ENCODE data around the gene MKI67. TPM values are rescaled to one million over a fixed set of nuclear protein-coding genes. Genes with fewer than 3 reads are reported as not detected.

The MKI67 gene
- total RNA-seq, 3 donors from 2014 or later = 7.7 to 54.7 (median 14.0) TPM

DNA sequence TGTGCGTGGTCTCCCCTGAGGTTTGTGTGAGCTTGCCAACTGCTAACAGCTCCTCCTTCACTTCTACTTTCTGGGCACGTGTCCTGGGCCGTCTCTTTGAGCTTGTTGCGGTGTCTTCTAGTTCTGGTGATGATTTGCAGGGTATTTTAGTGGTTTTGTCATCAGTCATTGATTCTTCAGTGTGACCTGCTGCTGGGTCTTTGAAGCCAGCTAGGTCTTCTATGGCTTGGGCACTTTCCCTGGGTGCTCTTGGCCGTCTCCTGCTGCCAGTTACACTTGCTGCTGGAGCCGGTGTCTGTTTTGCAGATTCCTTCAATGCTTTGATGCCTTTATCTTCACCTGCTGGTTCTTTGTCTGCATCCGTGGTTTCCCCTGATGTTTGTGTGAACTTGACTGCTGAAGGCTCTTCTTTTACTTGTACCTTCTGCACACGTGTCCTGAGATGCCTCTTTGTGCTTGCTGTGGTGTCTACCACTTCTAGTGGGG, 23.0 kb downstream of the MKI67 start:
- no peak for ATAC-seq
- no peaks in the 10 kb centered on the region for H3K36me3 ChIP-seq (ENCODE audit: low read depth)
- TF ChIP-seq, protein P1, sequence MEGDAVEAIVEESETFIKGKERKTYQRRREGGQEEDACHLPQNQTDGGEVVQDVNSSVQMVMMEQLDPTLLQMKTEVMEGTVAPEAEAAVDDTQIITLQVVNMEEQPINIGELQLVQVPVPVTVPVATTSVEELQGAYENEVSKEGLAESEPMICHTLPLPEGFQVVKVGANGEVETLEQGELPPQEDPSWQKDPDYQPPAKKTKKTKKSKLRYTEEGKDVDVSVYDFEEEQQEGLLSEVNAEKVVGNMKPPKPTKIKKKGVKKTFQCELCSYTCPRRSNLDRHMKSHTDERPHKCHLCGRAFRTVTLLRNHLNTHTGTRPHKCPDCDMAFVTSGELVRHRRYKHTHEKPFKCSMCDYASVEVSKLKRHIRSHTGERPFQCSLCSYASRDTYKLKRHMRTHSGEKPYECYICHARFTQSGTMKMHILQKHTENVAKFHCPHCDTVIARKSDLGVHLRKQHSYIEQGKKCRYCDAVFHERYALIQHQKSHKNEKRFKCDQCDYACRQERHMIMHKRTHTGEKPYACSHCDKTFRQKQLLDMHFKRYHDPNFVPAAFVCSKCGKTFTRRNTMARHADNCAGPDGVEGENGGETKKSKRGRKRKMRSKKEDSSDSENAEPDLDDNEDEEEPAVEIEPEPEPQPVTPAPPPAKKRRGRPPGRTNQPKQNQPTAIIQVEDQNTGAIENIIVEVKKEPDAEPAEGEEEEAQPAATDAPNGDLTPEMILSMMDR (IDR thresholded peaks at IDR 0.05) = no peak
- intact Hi-C loops (cut with DNase I, micrococcal nuclease) = no loop called here
- H3K4me3 ChIP-seq = no peak overlapping the region
- no peak for DNase-seq
- no peaks in the 10 kb centered on the region for H3K4me1 ChIP-seq (ENCODE audit: low read depth)
- no peaks in the 10 kb centered on the region for H3K9me3 ChIP-seq

DNA sequence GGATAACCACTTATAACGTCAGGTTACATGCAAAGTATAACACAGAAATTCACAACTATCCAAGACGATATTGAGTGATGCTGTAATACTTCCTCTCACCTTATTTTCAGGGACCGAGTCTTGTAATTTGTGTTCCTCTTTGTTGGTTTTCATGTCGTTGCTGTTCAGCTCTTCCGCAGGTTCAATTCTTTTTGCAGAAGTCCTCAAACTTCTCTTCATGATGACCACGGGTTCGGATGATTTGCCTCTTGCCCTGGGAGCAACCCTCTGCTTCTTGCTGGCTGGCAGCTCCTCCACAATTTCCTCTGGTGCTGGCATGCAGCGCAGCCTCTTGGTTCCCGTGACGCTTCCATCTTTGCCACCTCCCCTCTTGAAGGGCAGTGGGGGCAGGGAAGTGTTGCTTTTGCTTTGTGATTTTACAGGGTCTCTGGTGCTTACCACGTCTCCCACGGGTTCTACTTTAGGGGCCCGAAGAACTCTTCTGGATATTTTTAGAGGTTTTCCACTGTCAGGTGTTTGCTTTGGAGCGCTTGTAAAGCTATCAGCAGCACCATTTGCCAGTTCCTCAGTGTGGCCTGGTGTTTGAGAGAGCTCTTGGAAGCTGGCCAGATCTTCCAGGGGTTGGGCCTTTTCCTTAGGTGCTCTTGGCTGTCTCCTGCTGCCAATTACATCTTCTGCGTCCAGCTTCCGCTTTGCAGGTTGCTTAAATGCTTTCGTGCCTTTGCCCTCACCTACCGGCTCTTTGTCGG, 23.6 kb downstream of the MKI67 start:
- TF ChIP-seq, protein P1 (IDR thresholded peaks at IDR 0.05) = no peak
- DNase-seq (peak in 2 of 3 donors; percentile 54 to 82), ATAC-seq (peak; percentile 78)
- Histone ChIP-seq H3K4me3 (no peak overlapping the region), H3K36me3 (ENCODE audit: low read depth) (no peaks in the 10 kb centered on the region), H3K9me3 (no peaks in the 10 kb centered on the region), H3K4me1 (ENCODE audit: low read depth) (no peaks in the 10 kb centered on the region)
- intact Hi-C loops (cut with DNase I, micrococcal nuclease) = no loop called here

DNA sequence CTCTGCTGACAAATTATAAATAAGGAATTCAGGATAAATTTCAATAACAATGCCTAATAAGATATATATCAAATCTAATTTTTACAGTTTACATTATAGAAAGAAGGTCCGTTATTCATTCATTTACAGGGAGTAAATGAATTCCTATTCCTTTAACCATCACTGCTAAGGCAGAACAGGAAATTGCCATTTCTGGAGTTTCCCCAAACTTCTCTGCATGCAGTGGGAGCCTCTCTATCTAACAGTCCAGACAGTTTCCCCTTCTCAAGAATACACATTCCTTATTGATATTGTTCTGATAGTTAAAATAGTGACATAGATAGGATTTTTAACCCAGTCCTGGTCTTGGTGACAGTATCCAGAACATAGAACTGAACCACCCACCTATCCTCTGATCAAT, 24.3 kb downstream of the MKI67 start:
- no peak for ATAC-seq
- DNase-seq = no peak
- no peaks in the 10 kb centered on the region for H3K36me3 ChIP-seq (ENCODE audit: low read depth)
- H3K9me3 ChIP-seq = no peaks in the 10 kb centered on the region
- H3K4me1 ChIP-seq (ENCODE audit: low read depth) = no peaks in the 10 kb centered on the region
- TF ChIP-seq, protein P1 (IDR thresholded peaks at IDR 0.05) = no peak
- no peak overlapping the region for H3K4me3 ChIP-seq
- intact Hi-C loops (cut with DNase I, micrococcal nuclease) = no loop called here

DNA sequence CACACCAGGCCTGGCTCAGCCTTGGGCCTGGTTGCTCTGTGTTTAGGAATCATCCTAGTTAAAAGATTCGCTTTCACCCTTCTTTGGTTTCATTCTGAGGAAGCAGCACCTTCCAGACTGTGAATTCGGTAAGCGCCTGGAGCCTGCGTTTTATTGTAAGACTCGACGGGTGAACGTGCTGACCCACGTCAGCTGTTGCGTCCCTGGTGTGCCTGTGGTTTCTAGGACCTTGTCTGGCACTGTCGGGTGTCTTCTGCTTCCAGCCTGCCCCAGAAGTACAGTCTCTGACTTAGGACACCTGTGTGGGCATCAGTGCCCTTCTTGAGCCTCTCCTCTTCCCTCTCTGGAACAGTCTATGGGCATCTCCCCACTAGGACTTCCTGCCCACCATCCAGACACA, 26.3 kb downstream of the MKI67 start:
- ATAC-seq (no peak), DNase-seq (no peak)
- Histone ChIP-seq H3K4me1 (ENCODE audit: low read depth) (no peaks in the 10 kb centered on the region), H3K9me3 (no peaks in the 10 kb centered on the region), H3K4me3 (no peak overlapping the region), H3K36me3 (ENCODE audit: low read depth) (no peaks in the 10 kb centered on the region)
- TF ChIP-seq, protein P1 (IDR thresholded peaks at IDR 0.05) = no peak
- intact Hi-C loops (cut with DNase I, micrococcal nuclease) = no loop called here

DNA sequence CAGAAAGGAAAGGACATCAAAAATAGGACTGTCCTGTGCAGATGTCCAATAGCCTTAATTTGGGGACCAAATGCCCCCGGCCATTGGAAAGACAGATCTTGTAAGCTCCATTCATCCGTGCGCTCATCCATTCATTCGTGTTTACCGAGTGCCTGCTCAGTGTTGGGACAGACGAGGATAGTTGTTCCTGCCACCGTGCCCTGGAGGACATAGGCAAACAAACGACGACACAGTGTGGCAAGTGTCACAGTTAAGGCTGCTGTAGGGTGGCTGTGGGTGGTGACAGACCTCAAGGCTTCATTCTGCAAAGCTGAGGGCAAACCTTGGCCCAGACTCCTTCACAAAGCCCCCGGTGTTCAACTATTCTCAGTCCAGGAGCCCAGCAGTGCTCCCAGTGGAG, 27.6 kb downstream of the MKI67 start:
- H3K4me3 ChIP-seq = no peak overlapping the region
- no peaks in the 10 kb centered on the region for H3K9me3 ChIP-seq
- H3K36me3 ChIP-seq (ENCODE audit: low read depth) = no peaks in the 10 kb centered on the region
- intact Hi-C loops (cut with DNase I, micrococcal nuclease) = no loop called here
- H3K4me1 ChIP-seq (ENCODE audit: low read depth) = no peaks in the 10 kb centered on the region
- DNase-seq (no peak), ATAC-seq (no peak)
- TF ChIP-seq, protein P1 (IDR thresholded peaks at IDR 0.05) = no peak

All from mucosa of descending colon (tissue), 3 donors.